ENCODE data around the gene TCF20.
A peak's percentile ranks its signal among the peaks of the same experiment; 100 is the strongest.

TCF20 gene

DNA sequence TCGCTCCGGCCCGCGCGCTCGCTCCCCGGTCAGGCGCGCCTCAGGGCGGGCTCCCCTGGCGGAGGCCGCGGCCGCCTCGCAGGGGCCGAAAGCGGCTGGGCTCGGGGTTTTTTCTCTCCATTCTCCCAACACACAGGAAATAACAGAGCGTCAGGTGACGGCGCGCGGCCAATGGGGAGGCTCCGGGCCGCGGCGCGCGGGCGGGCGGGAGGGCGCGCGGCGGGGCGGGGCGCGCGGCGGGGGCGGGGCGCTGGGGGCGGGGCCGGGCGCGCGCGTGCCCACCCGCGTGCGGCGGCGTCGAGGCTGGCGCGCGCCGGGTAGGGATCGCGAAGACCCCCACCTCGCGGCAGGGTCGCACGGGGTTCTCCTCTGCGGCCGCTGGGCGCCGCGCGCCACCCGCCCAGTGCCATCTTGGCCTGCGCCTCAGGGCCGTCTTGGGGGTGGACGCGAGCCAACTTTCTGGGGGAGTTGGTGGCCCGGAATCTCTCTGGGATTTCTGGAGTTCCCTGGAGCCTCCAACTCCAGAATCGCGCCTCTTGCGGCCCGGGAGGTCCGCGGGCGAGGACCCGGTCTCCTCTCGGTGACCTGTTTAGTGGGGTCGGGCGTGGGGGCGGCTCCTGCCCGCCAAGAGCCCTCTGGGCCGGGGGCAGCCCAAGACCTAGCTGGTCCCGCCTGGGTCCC is at the start of gene TCF20:
TSS of gene TCF20 (minus strand) at position 144 of the 681 bp plus-strand sequence. CDS start 55,348 bp downstream, outside the sequence.
- peak; percentile 36 to 54 for DNase-seq

DNA sequence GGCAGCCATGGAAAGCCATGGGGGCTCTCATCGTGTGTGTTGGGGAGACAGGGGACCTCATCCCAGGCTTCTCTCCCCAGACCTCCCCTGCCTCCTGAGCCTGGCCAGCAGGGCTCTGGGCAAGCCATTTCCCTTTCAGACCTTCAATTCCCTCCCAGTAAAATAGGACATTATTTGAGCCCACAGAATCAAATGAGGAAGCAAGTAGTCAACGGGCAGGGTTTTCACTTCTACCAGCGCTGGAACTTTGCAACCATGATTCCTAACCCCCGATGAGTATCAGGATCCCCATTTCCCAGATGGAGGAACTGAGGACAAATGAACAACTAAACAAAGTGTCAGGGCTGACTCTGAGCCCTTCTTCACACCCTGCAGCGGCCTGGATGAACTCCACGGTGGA is 48.9 kb upstream of the TCF20 start:
- no peak for DNase-seq

DNA sequence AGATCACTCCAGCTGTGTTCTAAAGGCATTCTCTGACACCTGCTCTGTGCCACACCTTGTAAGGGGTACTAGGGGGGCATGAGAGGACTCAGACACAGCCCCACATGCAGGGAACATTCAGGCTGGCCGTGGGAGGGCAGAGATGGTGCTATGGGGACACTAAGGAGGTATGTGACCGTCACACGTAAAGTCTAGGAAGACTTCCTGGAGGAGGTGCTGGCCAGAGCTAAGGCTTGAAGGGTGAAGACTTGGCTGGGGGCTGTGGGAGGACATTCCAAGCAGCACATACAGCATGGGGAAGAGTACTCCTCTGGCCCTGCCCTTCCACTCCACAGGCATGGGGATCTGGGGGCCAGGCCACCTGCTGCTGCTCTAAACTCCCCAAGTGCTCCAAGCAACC is 48.5 kb upstream of the TCF20 start:
- DNase-seq = no peak

DNA sequence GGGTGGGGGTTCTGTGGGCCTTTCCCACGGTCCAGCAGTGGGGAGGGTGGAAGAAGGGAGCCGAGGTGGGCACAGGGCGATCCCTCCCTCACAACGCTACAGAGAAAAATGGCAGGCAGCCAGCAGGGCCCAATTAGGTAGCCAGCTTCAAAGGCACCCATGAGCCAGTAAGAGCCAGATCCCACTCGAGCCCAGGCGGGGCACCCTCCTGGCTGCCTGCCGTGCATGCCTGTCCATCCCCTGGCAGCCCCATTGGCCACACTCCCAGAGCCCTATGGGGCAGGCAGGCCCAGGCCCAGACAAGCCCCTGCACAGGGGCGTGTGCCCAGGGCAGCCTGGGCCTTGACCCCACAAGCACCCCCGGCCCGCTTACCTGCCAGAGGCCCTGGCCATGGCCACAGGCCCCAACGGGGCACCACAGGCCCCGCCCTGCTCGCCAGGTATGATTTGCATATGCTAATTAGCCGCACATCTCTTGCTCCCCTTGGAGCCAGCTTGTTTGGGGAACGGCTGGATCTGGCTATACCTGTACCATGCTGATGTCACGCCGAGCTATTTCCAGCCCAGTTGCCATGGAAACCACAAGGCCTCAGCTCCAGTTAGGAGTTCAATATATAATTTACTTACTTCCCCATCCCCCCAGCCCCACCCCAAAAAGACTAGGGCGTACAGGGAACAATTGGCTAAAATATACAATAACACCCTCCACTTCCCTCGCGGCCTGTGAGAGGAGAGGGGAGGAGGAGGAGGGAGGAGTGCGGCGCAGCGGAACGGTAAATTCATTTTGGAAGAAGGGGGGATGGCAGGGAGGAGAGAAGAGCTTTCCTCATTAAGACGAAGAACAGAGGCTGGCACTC is 47.5 kb upstream of the TCF20 start:
- DNase-seq = no peak

DNA sequence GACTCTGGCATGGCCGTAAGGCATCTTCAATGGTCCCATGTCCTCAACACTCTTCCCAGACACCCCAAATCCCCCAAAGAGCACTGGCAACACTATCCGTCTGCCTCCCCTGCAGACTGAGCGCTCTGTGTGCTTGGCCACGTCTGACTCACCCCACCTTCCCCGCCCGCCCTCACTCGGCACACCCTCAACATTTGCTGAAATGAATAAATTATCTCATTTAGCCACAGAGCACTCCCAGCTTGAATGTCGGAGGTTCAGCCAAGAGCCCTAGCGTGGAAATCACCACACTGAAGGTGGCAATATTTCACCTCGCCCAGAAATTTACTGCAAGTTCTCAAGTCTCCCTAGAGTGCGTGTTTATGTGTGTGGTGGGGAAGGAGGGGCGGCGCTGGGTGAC is 46.6 kb upstream of the TCF20 start:
- no peak for DNase-seq

DNA sequence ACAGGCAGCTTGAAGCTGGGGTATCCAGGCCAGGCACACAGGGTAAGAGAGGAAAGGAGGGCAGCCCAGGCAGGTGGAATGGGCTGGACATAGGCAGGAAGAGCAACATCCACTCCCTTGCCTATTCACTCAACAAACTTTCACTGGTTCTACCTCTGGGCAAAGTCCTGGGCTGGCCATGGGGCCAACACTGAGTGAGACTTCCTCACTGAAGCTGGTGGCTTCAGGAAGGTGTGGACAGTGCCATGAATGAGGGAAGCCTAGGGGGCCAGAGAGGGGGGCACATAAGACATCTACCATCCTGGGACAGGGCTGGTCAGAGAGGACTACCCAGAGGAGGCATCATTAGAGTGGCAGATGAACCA is 44.9 kb upstream of the TCF20 start:
- no peak for DNase-seq

DNA sequence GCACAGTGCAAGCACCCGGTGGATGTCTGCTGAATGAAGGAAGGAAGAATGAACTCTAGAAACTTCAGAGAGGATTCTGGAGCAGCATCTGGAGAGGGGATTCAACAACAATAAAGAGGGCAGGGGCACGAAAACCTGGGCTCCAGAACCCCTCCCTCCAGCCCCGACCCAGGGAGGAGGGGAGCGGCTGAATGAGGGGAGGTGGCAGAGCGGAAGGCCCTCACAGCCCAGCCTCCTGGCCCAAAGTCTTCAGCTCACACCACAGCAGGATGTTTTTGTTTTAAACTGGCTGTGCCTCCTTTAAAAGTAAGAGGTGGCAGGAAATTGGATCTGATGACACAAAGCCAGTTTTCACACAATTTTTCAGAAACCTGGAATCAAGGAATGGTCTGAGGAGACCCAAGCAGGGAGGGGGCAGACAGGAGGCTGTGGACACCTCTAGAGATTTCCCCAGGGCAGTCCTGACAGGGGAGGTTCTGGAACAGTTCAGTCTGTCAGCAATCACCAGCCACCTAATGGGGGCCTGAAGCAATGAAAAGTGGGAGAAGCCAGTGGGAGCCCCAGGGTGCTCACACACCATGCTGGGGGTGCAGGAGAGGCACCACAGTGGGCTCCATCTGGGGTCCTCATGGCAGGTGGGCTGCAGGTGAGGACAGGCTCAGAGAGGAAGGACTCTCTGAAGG is 44.4 kb upstream of the TCF20 start:
- no peak for DNase-seq

DNA sequence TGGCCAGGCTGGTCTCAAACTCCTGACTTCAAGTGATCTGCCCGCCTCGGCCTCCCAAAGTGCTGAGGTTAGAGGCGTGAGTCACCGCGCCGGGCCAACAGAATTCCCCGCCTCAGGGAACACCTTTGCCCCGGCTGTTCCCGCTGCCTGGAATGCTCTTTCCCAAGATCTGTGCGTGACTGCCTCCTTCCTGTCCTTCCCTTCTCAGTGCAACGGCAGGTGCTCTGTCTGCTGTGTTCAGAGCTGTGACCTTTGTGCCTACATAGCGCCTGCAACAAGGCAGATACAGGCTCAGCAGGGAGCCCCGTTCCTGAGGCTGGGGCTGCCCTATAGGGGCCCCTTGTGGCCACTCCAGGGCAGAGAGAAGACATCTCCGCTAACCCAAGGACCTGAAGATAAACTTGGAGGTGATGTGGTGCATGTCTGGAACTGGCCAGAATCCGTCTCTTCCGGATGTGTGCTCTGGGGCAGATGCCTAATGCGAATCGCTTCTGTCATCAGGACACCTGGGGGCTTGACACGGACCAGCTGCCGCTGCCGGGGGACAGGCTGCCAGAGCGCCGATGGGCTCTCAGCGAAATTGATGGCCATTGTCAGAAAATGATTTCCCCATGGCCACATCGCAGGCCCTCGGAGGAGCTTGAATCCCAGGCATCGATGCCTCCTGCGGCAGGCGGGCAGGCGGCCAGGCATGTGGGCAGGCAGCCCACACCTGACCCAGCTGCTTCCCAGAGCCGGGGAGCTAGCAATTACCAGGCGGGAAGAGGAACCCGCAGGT is 43.5 kb upstream of the TCF20 start:
- DNase-seq = peak in 1 of 2 donors; percentile 40

DNA sequence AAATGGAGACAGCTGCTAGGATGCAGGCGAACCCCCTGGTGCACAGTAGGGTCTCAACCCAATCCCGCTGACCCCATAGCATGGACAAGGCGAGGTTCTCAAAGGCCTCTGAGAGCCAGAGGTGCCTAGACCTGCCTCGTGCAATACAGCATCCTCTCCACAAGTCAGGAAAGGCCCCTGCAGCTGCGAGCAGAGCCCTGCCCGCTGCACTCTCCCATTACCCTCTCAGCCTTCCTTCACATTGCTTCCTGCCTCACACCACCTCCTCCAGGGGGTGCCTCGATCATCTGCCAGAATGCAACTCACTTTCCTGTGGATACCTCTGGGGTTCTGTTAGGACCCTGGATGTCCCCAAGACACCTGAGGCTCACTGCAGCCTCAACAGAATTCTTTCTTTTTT is 42.8 kb upstream of the TCF20 start:
- no peak for DNase-seq

DNA sequence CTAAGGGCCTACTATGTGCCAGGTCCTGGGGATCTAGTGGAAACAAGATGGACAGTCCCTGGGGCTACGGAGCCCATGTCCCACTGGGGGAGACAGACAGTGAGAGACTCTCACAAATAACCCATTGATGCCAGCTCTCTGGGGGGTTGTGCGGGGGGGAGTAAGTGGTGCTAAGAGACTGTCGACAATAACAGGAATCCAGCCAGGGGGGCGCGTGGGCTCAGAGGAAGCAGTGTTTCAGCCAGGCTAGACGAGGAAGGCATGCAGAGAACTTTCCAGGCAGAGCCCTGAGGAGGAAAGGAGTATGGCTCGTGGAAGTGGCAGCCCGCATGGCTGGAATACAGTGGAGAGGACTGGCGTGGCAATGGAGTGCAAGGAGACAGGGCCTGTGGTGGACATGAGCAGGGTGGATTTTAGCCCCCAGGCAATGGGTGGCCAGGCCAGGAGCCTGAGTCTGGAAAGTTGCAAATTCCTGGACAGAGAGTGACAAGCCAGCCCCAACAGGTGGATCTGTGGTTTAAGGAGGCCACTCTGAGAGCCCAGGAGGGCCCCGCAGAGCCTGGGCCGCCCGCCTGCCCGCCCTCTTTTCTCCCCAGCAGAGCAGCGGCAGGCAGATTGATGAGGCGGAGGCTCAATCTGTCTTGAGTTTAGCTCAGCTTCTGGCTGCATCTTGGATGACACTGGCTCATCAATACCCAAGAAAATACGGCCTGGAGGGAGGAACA is 40.0 kb upstream of the TCF20 start:
- no peak for DNase-seq

DNA sequence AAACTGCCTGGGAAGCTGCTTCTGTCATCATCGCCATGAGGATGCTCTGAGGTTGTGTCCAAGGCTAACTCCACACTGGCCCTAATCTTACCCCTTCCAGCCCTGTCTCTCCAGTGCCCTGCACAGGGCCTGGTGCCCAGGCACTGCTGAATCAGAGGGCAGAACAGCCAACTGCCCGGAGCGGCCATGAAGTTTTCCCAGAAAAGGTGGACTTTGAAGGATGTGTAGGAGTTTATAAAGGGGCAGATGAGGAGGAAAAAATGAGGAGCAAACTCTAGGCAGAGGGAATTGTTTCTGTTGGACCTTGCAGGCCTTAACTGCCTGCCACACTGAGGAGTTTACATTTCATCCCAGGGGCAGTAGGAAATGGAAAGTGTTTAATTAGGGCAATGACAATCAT is 39.4 kb upstream of the TCF20 start:
- no peak for DNase-seq

DNA sequence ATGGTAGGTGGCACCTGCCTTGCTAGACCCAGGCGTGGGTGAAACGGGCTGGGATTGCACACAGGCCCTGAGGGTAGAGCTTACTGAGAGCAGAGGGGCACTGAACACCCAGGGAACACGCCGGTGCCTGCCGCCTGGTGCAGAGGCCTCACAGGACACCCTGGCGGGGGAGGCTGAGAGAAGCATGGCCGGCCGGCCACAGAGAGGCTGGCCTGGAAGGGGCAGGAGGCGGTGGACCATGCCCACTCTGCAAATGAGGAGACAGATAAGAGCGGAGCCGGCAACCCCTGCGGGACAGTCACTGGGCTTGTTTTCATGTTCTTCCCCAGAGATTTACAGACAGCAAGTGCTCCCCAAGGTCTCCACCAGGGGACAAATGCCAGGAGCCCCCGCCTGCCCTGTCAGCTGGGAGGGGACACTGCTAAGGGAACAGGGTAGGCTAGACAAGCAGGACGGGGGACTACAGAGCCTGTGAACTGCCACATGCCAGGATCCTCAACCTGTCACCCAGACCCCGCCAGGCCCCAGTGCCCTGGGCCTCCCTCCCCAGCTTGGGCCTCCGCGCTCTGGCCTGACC is 38.5 kb upstream of the TCF20 start:
- DNase-seq = no peak

DNA sequence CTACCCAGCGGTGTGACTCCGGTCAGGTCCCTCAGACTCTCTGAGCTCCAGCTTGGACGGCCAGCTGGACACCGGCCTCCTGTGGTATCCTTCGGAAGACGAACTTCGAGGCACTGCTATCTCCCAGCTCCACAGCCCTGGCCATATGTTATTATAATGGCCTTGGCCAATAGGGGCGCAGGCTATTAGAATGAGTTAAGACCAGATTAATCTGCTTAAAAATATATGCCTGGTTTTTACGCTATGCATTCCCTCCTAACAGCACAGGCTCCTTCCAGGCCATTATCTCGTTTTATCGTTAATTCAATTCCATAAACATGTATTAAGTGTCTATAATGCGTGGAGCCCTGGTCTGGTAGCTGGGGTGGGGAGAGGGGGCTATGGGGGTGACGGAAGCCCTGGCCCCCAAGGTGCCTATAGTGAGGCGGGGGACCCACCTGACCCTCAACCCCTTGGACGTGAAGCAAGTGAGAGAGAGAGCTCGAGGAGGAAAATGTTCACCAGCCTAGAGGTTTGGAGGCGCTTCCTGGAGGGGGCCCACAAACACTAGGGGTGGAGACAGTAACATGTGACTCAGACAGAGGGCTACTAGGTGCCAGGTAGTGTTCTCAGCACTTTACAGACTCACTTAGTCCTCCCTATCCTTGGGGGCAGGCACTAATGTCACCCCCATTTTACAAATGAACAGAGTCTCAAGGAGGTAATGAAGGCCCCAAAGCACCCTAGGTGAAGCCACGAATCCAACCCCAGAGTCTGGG is 37.5 kb upstream of the TCF20 start:
- no peak for DNase-seq

DNA sequence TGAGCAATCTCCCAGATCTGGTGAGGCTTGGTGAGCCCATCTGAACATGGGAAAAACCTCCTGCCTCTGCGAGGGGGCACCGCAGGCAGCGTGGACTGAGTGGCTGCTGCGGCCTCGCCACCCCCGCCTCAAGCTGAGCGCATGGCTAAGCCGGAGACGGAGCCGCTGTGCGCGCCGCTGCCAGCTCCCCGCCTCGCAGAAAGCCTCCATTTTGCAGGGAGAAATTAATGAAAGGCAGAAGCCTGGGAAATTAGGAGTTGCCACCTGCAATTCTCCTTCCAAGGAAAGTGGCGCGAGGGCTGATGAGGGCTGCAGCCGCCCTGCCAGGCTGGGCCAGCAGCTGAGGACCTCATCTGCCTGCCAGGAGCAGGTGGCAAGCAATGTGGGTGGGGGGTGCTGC is 35.6 kb upstream of the TCF20 start:
- no peak for DNase-seq

DNA sequence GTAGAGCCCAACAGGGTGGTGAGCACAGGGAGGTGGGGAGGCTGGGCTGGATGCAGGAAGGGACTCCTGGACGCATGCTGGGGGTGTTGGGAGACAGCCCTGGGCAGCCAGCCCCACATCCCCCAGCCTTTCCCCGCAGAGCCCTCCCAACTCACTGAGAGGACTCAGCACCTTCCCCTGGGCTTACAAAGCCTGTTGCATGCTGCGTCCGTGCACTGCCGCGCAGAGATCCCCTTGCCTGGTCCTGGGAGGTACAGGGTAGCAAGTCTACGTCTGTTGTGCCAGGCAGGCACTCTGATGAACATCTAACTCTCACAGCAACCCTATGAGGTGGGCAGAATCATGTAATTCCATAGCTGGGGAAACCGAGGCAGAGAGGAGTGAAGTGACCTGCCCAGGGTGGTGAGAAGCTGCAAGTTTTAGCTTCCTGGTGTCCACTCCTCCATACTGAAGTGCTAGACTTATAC is 33.9 kb upstream of the TCF20 start:
- DNase-seq = no peak

DNA sequence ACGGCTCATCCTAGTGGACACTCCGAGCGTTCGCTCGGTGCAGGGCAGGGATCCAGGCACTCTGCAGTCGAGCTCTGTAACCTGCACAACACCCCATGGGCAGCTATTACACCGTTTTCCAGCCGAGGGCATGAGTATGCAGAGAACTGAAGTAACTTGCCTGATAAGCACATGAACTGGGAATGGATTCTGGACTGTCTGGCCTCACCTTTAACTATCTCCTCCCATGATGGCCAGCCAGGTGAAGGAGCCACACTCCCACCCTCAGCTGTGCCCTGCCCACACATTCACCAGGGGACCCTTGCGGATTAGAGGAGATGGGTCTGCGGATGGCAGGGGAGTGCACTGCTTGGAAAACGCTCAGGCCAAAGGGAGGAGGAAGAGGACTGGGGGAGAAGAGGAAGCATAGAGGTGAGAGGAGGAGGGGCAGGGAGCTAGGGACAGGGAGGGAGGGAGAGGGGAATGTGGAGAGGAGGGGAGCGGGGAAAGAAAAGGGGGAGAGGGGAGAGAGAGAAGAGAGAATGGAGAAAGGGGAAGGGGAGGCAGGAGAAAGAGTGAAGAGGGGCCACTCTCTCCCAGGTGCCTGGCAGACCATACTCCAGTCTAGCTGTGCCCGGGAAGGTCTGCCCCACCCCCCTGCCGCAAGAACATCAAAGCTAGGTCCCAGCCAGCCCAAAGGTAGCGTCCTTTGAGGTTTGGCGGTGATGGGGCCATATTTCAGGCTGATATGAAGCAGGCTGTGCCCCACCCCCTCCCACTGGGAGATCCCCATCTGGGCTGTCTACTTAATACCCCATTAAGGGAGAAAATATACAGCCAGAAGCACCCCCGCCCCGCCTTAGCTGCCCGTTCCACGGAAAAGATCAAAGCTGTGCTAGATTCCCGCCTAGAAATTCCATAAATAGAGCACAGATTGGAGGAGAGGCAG is 33.2 kb upstream of the TCF20 start:
- no peak for DNase-seq

DNA sequence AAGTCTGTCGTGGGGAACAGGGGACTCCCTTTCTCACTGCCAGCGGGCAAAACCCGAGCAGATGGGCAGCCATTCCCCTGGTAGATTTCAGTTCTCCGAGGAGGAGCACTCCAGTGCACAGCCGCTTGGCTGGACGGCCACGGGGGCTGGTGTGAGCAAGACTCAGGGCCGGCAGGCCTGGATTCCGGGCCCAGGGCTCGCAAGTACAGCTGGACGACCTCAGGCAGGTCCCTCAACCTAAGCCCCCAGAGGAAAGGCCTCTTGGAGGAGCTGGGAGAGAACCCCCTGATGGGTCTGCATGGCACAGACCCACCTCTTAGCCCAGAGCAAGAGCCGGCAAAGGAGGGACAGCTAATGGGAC is 31.3 kb upstream of the TCF20 start:
- DNase-seq = no peak

DNA sequence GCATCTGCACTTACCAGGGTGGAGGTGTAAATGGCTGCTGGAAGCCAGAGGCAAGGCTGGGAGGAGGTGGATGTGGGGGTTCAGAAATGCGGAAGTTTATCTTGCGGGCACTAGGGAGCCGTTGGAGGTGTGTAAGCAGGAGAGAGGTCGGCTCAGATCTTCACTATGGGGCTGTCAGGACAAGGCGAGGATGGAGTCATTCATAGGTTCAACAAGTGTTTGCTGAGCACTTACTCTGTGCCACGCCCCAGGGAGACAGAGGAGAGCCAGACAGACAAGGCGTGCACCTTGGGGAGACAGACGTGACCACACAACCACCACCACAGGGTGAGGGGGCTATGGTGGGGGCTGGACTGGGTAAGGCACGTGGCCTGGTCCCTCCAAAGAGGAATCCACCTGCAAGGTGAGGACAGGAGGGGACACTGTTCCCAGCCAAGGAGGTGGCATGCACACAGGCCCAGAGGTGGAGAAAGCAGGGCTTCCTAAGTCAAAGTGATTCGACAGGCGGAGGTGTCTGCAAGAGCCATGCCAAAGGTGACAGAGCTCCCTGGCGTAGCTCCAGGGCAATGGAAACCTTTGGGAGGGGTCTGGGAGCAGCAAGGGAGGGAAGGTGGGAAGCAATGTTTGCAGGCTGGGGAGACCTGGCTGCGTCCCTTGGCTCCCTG is 30.8 kb upstream of the TCF20 start:
- DNase-seq = no peak

All from bone marrow (tissue), 2 donors.